A204.1 (cell line): Measurements from ENCODE around the gene RAD1.

Experiments
- FAIRE-seq: peaks from 2 replicates; lab custom pipeline; 2012; peaks lifted over from hg19 to GRCh38; lab: Jason Lieb, UNC

Gene RAD1

GRCh38 chr5:34863946-34864345 lies 51.4 kb downstream of the RAD1 start:
- no peak for FAIRE-seq

GRCh38 chr5:34859253-34859652 lies 56.1 kb downstream of the RAD1 start:
- no peak for FAIRE-seq

GRCh38 chr5:34858790-34859189 lies 56.5 kb downstream of the RAD1 start:
- no peak for FAIRE-seq

GRCh38 chr5:34857894-34858293 lies 57.4 kb downstream of the RAD1 start:
- no peak for FAIRE-seq

GRCh38 chr5:34857161-34857560 lies 58.1 kb downstream of the RAD1 start:
- FAIRE-seq: no peak
